Stimulated activated naive CD8-positive, alpha-beta T cell treated with anti-CD3 and anti-CD28 coated beads, Interleukin-15, Interleukin-2, amounts not matched to agents 100 ng/mL and 50 ng/mL, for 24 hours (primary cell): ENCODE data around the gene CEACAM8.

Experiments
- H3K27ac Mint-ChIP-seq: one replicate; pipeline ENCODE4 v1.8.0; 2021; ENCODE audit warnings: mild to moderate bottlenecking, mixed read lengths
- H3K27me3 Mint-ChIP-seq: one replicate; pipeline ENCODE4 v1.8.0; 2021; ENCODE audit warnings: mixed read lengths
- H3K36me3 Mint-ChIP-seq: one replicate; pipeline ENCODE4 v1.8.0; 2021; ENCODE audit warnings: low read depth, mixed read lengths
- H3K4me1 Mint-ChIP-seq: one replicate; pipeline ENCODE4 v1.8.0; 2021; ENCODE audit warnings: low read depth, mixed read lengths
- H3K4me3 Mint-ChIP-seq: one replicate; pipeline ENCODE4 v1.8.0; 2021; ENCODE audit warnings: mild to moderate bottlenecking, mixed read lengths
- H3K9me3 Mint-ChIP-seq: one replicate; pipeline ENCODE4 v1.8.0; 2021; ENCODE audit warnings: mixed read lengths

CEACAM8 gene

DNA sequence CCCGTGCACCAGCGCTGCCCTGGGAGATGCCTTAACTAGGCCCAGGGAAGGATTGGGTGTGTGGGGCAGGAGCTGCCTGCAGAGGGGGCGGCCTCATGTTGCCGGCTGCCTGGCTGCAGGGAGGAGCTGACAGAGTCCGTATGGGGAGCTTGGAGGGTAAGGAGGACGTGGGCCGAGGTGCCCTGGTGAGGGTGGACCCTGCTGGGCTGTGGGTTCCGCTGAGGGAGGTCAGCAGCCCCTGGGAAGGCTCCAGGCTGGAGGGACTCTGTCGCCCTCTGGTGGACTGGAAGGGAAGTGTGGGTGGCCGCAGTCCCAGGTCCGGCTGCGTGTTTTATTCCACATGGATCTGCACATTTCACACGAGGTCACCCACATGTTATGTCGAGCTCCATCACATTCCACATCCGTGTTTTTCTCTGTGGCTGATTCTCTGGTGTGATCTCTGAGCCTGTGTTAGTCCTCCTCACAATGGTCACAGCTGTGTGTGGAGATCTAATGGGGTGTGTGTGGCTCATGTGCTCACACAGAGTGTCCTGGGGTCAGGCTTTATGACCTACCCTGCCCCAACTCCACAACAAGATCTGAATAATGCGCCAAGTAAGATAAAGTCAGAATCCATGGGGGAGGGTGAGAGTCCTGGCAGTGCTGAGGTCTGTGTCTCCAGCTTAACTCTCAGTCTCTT, 1.8 kb upstream of the CEACAM8 start:
- H3K9me3 Mint-ChIP-seq: no peaks in the 10 kb centered on the region
- peaks cover 13% of the 10 kb centered on the region for H3K27me3 Mint-ChIP-seq
- no peaks in the 10 kb centered on the region for H3K36me3 Mint-ChIP-seq
- no peak overlapping the region for H3K4me3 Mint-ChIP-seq
- H3K27ac Mint-ChIP-seq: no peak overlapping the region
- no peaks in the 10 kb centered on the region for H3K4me1 Mint-ChIP-seq

DNA sequence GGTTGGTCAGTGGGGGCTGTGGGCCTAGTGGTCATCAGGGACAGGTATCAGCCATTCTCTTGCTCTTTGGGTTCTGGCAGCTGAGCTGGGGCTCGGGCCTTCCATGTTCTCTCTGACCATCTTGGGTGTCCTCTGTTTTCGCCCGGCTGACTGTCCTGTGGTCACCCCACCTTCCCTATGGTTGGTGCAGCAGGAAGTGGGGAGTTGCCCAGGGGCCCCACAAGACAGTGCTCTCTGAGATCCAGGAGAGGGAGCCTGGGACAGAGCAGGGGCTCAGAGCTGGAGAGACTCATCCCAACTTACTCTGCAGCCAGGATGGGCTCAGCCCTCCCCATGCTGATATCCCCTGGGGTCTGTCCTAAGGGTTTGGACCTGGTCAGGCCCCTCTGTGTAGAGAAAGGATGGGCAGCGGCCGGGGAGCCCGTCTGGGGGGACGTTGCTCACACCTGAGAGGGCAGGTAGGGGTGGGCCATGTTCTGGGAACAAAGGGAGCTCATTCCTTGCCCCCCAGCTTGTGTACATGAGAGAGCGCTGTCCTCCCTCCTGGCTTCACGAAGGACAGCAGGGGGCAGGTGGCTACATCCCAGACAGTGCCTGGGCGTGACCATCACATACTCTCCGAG, 937 bp upstream of the CEACAM8 start:
- Mint-ChIP-seq H3K27ac (no peak overlapping the region), H3K36me3 (no peaks in the 10 kb centered on the region), H3K4me1 (no peaks in the 10 kb centered on the region), H3K4me3 (no peak overlapping the region), H3K27me3 (peaks cover 13% of the 10 kb centered on the region), H3K9me3 (no peaks in the 10 kb centered on the region)

DNA sequence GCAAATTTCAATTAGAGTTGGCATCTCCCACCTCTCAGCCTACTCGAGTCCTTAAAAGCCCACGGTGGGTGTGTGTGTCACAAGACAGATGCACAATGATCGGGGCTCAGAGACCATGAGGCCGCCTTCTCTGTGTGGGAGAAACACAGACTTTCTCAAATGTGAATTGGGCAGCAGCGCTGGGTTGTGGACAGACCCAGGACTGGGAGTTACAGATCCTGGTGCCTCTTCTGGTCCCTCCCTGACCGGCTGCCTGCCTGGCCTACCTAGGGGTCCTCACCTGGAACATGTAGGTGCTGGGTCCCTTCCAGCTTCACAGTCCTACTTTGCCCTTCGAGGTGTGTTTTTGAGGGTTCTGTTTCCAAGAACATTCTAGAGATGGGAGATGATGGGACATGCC, 4.9 kb downstream of the CEACAM8 start:
- H3K4me1 Mint-ChIP-seq: no peaks in the 10 kb centered on the region
- H3K27ac Mint-ChIP-seq: no peak overlapping the region
- H3K9me3 Mint-ChIP-seq: no peaks in the 10 kb centered on the region
- no peak overlapping the region for H3K4me3 Mint-ChIP-seq
- H3K27me3 Mint-ChIP-seq: peaks cover 10% of the 10 kb centered on the region
- no peaks in the 10 kb centered on the region for H3K36me3 Mint-ChIP-seq

DNA sequence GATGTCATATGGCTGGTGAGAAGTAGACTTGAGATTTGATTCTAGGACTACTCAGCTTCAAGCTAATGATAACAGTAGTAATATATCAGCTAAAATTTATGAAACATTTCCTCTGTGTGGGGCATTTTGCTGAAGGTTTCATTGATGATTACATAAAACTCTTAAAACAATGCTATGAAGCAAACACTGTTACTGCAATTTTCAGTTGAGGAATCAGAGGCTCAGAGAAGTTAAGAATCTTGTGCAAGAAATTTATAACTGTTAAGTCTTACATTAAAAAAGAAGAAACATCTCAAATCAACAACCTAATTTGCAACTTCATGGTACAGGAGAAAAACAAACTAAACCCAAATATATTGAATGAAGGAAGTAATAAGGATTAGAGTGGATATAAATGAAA, 10.3 kb downstream of the CEACAM8 start:
- no peaks in the 10 kb centered on the region for H3K9me3 Mint-ChIP-seq
- no peaks in the 10 kb centered on the region for H3K36me3 Mint-ChIP-seq
- no peaks in the 10 kb centered on the region for H3K4me1 Mint-ChIP-seq
- no peak overlapping the region for H3K27ac Mint-ChIP-seq
- H3K27me3 Mint-ChIP-seq: peaks cover 27% of the 10 kb centered on the region
- no peak overlapping the region for H3K4me3 Mint-ChIP-seq

DNA sequence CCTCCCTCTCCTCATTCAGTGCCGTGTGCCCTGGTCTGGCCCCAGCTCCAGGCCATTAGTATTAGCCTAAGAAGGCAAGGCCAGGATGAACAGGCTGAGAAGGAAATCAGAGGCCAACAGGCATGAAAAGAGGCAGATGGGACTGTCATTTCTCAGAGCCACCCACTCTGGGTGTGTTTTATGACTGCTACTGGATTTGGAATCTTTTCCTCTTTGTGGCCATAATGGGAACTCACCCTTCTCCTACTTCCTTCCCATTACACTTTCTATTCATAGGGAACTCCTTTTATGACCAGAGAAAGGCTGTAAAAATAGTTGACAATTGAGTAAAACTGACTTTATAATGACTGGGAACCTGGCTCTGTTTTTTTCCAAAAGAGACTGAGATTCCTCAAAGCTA, 17.7 kb downstream of the CEACAM8 start:
- Mint-ChIP-seq H3K36me3 (no peaks in the 10 kb centered on the region), H3K27ac (no peak overlapping the region), H3K27me3 (peaks cover 10% of the 10 kb centered on the region), H3K4me1 (no peaks in the 10 kb centered on the region), H3K9me3 (no peaks in the 10 kb centered on the region), H3K4me3 (no peak overlapping the region)

DNA sequence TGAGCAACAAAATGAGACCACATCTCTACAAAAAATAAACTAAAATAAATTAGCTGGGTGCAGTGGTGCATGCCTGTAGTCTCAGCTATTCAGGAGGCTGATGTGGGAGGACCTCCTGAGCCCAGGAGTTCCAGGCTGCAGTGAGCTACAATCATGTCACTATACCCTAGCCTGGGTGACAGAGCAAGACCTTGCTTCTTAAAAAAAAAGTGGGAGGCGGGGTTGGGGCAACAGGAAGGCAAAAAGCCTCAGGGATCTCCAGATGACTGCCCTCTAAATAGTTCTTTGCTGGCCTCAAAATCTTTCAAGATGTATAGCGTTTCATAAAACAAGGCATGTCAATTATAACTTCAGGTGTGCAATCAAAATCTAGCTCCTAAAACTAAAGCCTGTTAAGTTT, 18.5 kb downstream of the CEACAM8 start:
- Mint-ChIP-seq H3K4me1 (no peaks in the 10 kb centered on the region), H3K9me3 (no peaks in the 10 kb centered on the region), H3K36me3 (no peaks in the 10 kb centered on the region), H3K4me3 (no peak overlapping the region), H3K27me3 (peaks cover 12% of the 10 kb centered on the region), H3K27ac (no peak overlapping the region)

DNA sequence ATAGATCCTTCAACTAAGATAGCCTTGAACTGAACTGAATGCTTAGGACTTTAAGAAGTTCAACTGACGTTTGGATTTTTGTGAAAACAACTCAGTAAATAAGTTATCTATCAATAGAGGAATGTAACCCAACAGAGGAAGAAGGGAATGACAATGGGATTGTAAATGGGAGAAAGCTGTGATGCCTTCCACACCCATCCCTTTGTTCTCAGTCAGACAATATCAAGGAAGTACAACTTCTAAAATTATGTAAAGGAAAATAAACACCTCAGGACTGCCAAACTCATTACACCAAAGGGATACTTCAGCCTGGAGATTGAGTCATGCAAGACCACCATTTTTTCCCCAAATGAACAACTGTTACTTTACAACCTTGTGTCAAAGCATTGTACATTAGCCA, 21.1 kb downstream of the CEACAM8 start:
- peaks cover 13% of the 10 kb centered on the region for H3K27me3 Mint-ChIP-seq

DNA sequence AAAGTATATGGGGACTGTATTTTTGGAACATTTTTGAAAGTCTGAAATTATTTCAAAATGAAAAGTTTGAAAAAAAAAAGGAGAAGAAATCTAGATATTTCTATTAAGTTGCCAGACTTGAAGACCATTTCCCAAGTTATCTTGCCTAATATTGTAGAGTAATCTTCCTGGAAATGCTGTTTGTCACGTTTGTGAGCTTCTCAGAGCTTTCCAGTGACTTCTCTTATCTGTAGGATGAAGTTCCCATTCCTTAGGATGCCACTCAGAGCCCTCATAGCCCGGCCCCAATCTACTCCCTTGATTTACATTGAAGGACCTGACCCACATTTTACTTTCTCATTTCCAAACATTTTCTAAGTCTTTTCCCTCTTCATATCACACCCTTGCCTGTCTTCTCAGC, 23.6 kb downstream of the CEACAM8 start:
- peaks cover 18% of the 10 kb centered on the region for H3K27me3 Mint-ChIP-seq
- no peaks in the 10 kb centered on the region for H3K9me3 Mint-ChIP-seq

More for the DNA sequence above, 21.1 kb downstream of the CEACAM8 start:
- Mint-ChIP-seq H3K4me3 (no peak overlapping the region), H3K36me3 (no peaks in the 10 kb centered on the region), H3K4me1 (no peaks in the 10 kb centered on the region), H3K9me3 (no peaks in the 10 kb centered on the region), H3K27ac (no peak overlapping the region)

DNA sequence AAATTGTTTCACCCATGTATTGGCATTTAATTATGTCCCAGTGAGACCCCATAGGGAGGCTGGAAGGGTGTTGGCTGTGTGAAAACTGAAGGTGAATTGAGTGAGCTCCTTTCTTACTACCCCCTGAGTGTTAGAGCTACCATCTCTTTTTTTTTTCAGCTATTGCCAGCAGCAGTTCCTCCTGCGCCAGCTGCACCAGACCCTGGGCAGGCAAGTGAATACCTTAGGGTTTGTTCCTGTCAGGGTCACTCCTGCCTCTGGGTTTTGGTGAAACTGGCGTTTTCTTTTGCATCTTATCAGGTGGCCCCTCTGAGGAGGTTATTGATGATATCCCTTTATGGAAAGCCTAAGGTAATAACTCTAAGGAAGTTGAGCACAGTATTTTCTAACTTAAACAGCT, 25.5 kb downstream of the CEACAM8 start:
- Mint-ChIP-seq H3K9me3 (no peaks in the 10 kb centered on the region), H3K4me3 (no peak overlapping the region), H3K36me3 (no peaks in the 10 kb centered on the region), H3K4me1 (peaks cover 12% of the 10 kb centered on the region), H3K27ac (no peak overlapping the region), H3K27me3 (peaks cover 18% of the 10 kb centered on the region)

More for the DNA sequence above, 23.6 kb downstream of the CEACAM8 start:
- Mint-ChIP-seq H3K4me1 (peaks cover 12% of the 10 kb centered on the region), H3K36me3 (no peaks in the 10 kb centered on the region), H3K27ac (no peak overlapping the region), H3K4me3 (no peak overlapping the region)

DNA sequence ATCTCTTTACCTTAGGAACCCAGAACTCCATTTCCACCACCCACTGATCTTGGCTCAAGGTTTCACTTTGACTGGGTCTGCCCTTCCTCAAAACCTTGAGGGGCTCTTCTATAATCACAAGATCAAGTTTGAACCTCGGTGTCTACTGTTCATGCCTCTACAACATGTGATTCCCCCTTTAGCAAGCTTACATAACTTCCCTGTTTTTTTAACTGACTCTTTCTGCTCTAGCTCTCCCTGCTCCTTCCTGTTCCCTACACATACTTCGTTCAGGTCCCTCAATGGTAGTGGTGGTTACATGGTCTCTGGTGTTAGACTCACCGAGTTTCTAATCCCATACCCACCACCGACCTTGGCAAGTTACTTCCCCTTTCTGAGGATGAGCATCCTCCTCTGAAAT, 26.7 kb downstream of the CEACAM8 start:
- no peaks in the 10 kb centered on the region for H3K9me3 Mint-ChIP-seq
- no peak overlapping the region for H3K4me3 Mint-ChIP-seq
- peaks cover 17% of the 10 kb centered on the region for H3K27me3 Mint-ChIP-seq
- H3K4me1 Mint-ChIP-seq: peaks cover 12% of the 10 kb centered on the region
- H3K36me3 Mint-ChIP-seq: no peaks in the 10 kb centered on the region
- H3K27ac Mint-ChIP-seq: no peak overlapping the region

DNA sequence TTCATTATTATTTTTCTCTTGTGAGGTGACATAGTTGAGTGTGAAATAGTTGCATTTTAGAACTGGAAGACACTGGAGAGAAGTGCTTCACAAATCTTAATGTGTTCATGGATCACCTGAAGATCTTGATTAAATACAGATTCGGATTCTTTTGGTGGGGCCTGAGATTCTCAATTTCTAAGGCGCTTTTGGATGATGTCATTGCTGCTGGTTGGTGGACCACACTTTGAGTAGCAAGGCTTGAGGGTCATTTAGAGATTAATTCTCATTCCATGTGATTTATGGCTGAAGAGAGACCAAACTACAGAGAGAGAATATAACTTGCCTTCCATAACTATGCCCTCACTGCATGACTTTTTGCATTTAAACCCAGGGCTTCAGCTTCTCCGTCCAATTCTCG, 27.2 kb downstream of the CEACAM8 start:
- no peaks in the 10 kb centered on the region for H3K9me3 Mint-ChIP-seq
- peaks cover 17% of the 10 kb centered on the region for H3K27me3 Mint-ChIP-seq
- H3K4me3 Mint-ChIP-seq: no peak overlapping the region
- H3K4me1 Mint-ChIP-seq: peaks cover 12% of the 10 kb centered on the region
- H3K36me3 Mint-ChIP-seq: no peaks in the 10 kb centered on the region
- no peak overlapping the region for H3K27ac Mint-ChIP-seq

DNA sequence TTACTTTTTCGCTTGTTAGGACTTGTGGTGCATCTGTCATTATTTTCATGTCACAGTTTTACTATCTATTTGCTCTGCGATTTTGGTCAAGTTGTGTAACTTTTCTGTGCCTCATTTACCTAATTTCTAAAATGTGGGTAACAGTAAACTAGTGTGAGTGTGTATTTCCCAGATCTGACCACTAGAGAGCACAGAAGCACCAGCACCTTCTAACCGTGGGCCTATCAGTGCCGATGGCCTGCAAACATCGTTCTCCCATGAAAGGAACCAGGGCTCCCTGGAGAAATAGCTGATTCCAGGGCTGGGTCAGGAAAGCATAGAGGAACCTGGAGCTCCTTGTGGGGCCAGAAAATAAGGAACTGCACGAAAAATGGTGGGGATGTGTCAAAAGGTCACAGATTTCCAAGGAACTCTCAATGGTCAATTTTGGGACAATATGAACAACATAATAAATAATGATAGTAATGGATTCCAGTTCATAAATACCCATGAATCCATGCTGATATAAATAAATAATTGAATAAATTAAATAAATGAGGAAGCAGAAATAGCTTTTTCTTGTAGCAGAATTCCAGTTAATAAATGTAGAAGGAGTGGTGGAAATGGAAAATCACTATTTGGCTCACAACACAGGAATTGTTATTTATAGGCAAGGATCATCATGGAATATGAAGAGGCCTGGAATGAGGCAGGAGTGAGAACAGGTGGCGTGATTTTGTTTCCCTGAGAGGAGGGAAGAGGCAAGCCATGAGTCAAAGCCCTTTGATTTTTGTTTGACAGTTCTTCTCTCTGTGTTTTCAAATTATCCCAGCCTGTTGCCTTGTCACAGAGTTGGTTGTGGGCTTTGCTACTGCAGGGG, 31.1 kb downstream of the CEACAM8 start:
- H3K27ac Mint-ChIP-seq: no peak overlapping the region
- H3K36me3 Mint-ChIP-seq: no peaks in the 10 kb centered on the region
- H3K9me3 Mint-ChIP-seq: no peaks in the 10 kb centered on the region
- H3K4me3 Mint-ChIP-seq: no peak overlapping the region
- H3K27me3 Mint-ChIP-seq: peaks cover 16% of the 10 kb centered on the region
- peaks cover 12% of the 10 kb centered on the region for H3K4me1 Mint-ChIP-seq

DNA sequence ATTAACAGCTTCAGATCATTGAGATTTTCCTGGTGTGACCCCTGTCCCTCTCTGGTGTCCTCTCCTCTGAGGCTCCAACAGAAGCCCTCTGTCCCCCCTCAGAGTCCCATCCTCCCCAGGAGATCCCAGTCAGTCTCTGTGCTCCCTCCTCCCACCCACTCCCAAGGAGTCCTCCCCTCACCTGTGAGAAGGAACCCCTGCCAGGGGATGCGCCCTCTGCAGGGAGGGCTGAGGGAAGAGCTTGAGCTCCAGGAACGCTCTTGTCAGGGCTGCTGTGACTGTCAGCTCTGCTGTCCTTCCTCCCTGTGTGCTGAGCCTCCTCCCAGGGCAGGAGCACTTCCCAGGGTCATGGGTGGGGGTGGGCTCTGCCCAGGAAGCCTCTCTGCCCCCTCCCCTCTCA, 33.2 kb downstream of the CEACAM8 start:
- no peaks in the 10 kb centered on the region for H3K9me3 Mint-ChIP-seq
- H3K27me3 Mint-ChIP-seq: peaks cover 11% of the 10 kb centered on the region
- H3K27ac Mint-ChIP-seq: no peak overlapping the region
- H3K36me3 Mint-ChIP-seq: no peaks in the 10 kb centered on the region
- H3K4me3 Mint-ChIP-seq: no peak overlapping the region
- peaks cover 2% of the 10 kb centered on the region for H3K4me1 Mint-ChIP-seq

DNA sequence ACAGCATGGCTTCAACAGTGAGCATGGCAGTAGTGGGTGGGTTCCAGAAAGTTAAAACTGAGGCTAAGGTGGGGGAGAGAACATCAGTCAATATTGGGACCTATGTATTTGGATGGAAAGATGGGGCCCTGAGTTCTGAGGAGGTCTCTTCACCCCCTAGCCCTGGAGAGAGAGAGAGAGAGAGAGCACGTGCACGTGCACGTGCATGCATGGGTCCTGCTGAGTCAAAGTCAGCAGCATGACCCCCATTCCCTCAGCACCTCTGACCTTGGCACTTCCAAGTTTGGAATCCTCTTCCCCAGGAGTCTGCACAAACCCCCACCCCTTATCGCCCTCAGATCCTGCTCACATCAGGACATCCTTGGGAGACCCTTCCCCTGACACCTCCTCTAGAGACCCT, 34.0 kb downstream of the CEACAM8 start:
- H3K36me3 Mint-ChIP-seq: no peaks in the 10 kb centered on the region
- H3K27ac Mint-ChIP-seq: no peak overlapping the region
- no peak overlapping the region for H3K4me3 Mint-ChIP-seq
- no peaks in the 10 kb centered on the region for H3K4me1 Mint-ChIP-seq
- no peaks in the 10 kb centered on the region for H3K9me3 Mint-ChIP-seq
- peaks cover 16% of the 10 kb centered on the region for H3K27me3 Mint-ChIP-seq

DNA sequence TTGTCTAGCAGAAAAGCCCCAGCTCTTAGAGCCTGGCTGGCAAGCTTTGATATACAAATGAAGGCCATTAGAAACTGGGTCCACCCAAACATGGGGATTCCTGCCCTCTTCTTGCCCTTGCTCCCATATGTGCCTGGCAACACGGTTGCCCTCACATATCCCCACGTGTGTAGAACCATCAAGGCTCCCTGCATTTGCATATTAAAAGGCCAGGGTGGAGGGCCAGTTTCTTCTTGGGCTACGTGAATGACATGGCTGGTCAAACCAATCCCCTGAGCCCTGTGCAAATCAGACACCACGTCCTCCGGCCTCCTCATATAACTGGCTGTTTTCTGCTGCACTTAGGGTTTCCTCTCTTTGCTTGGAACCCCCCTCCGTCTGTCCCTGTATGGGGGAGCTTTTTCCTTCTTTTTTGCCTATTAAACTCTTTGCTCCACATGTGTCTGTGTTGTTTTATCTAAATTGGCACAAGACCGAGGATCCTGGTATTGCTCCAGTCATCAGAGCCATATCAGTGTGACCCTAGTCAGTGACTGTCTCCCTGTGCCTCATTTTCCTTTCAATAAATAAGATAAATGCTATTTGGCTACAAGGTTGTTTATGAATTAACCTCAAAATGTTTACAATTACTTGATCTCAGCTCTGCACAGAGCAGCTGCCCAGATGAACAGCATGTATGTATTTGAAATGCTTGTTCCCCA, 36.1 kb downstream of the CEACAM8 start:
- Mint-ChIP-seq H3K27me3 (peaks cover 23% of the 10 kb centered on the region), H3K4me3 (no peak overlapping the region), H3K4me1 (no peaks in the 10 kb centered on the region), H3K36me3 (no peaks in the 10 kb centered on the region), H3K27ac (no peak overlapping the region), H3K9me3 (no peaks in the 10 kb centered on the region)
